Activated T-helper 2 cell treated with anti-CD3 and anti-CD28 coated beads, Interferon-gamma antibody, Interleukin-2, Interleukin-4, amounts not matched to agents 10 μg/mL and 5 μg/mL and 100 μg/mL, durations not matched to agents 14 hours and 24 hours and 36 hours (primary cell): ENCODE results near the gene SH3RF3. TPM values are rescaled to one million over a fixed set of nuclear protein-coding genes. Genes with fewer than 3 reads are reported as not detected.

ENCODE experiments used
- DNase-seq: peaks from one replicate; pipeline ENCODE4 v3.0.0; 2021; ENCODE audit warnings: low spot score
- H3K27ac Mint-ChIP-seq: one replicate; pipeline ENCODE4 v1.8.0; 2021; ENCODE audit warnings: mixed read lengths
- H3K27me3 Mint-ChIP-seq: one replicate; pipeline ENCODE4 v1.8.0; 2021; ENCODE audit warnings: low read depth, mixed read lengths
- H3K36me3 Mint-ChIP-seq: one replicate; pipeline ENCODE4 v1.8.0; 2021; ENCODE audit warnings: low read depth, mixed read lengths
- H3K4me1 Mint-ChIP-seq: one replicate; pipeline ENCODE4 v1.8.0; 2021; ENCODE audit warnings: low read depth, mixed read lengths
- H3K4me3 Mint-ChIP-seq: one replicate; pipeline ENCODE4 v1.8.0; 2021; ENCODE audit warnings: low read depth, mild to moderate bottlenecking, moderate library complexity, mixed read lengths
- H3K9me3 Mint-ChIP-seq: one replicate; pipeline ENCODE4 v1.8.0; 2021; ENCODE audit warnings: mixed read lengths
- intact Hi-C: fragments of 100-400 bp; cut with micrococcal nuclease; formaldehyde crosslinking; loops from one replicate; pipeline ENCODE4 v1.15.1; 2023
- total RNA-seq: library from RNA; stranded (reverse); gene quantifications from 2 replicates; pipeline ENCODE4 v1.2.3, GENCODE V29; 2022

SH3RF3 gene
- total RNA-seq, 1 donor from 2014 or later = 0.78 TPM

- intact Hi-C loops = no loop called here
- peaks cover 21% of the 10 kb centered on the region for H3K27me3 Mint-ChIP-seq
- no peak overlapping the region for H3K27ac Mint-ChIP-seq
- DNase-seq = no peak
- H3K36me3 Mint-ChIP-seq = no peaks in the 10 kb centered on the region
- no peaks in the 10 kb centered on the region for H3K4me1 Mint-ChIP-seq
- H3K9me3 Mint-ChIP-seq = no peaks in the 10 kb centered on the region
- H3K4me3 Mint-ChIP-seq = no peak overlapping the region
Measured at GRCh38 chr2:109199790-109200189, 70.8 kb downstream of the SH3RF3 start.

DNA sequence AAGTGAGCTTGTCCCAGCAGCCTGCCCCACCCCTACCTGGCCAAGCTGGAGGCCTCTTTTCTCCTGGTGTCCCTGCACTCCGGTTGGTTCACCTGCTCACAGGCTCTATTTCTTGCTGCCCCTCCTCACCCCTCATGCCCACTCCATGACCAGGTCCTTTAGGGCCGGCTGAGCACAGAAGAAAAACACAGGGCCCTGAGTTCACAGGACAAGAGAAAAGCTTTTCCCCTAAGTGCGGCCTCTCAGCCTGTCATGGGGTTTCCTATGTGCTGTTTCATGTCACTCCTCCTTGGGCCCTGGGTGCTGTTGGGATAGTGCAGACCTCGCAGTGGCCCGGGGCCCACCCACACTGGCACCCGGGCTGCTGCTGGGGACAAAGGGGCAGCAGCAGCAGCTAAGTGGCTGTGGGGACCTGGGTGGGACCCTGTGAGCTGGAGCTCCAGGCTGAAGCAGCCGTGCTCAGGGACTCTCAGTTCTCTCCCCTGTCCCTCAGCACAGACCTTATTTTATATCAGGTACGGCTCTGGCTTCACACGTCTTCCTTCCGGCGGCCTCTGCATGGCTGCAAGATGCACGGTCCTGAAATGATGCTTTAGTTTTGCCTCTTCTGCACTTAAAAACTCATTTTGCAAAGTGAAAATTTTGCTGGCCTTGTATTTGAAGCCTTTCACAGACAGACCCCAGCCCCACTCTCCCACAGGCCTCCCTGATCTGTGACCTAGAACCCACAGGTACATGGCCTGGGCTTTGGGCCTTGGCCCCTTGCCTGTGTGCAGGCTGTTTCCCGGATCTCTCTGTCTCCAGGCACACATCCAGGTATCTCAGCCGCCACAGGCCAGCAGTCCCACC is 71.8 kb downstream of the SH3RF3 start:
- Mint-ChIP-seq H3K36me3 (no peaks in the 10 kb centered on the region), H3K9me3 (no peaks in the 10 kb centered on the region), H3K27ac (no peak overlapping the region), H3K27me3 (peaks cover 21% of the 10 kb centered on the region), H3K4me3 (no peak overlapping the region), H3K4me1 (no peaks in the 10 kb centered on the region)
- intact Hi-C loops = no loop called here
- DNase-seq = no peak

DNA sequence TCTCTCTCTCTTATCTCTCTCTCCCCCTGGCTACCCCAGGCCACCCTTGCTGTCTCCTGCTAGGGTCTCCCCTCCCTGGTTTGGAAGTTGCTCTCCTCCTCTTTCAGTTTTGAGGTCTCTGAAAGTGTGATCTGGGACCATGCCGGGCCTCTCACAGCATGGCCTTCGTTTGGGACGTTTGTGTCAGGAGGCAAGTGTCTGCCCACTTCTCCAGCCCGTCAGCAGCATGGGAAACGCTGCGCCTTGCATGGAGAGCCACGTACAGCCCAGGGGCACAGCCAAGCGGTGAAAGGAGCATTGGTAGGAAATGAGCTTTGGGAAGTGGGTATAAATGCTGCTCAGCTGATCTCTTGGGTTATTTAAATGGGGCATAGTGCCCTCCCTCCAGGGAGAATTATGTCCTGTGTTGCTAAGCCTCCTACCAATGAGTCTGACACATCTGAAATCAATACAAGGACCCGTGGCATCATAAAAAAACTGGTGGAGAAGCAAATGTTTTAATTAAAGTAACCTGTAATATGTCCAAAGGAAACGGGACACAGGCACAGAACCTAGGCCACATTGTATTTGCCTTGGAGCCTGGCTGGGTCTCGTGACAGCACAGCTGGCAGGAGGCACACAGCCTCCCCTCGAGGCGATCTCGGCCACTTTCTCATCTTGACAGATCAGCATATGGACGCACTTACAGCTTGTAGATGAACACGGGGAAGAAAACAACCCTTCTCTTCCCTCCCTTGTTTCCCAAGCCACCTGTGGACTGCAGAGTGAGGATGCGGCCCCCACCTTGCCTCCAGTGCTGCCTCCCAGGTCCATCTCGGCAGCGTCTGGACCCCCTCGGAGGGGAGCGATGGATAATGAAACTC is 72.7 kb downstream of the SH3RF3 start:
- H3K27ac Mint-ChIP-seq = no peak overlapping the region
- intact Hi-C loops = no loop called here
- H3K36me3 Mint-ChIP-seq = no peaks in the 10 kb centered on the region
- no peaks in the 10 kb centered on the region for H3K9me3 Mint-ChIP-seq
- no peak overlapping the region for H3K4me3 Mint-ChIP-seq
- H3K4me1 Mint-ChIP-seq = no peaks in the 10 kb centered on the region
- peaks cover 21% of the 10 kb centered on the region for H3K27me3 Mint-ChIP-seq
- DNase-seq = no peak

- H3K27me3 Mint-ChIP-seq = peaks cover 25% of the 10 kb centered on the region
- no peaks in the 10 kb centered on the region for H3K9me3 Mint-ChIP-seq
- intact Hi-C loops = no loop called here
- no peak for DNase-seq
- H3K4me1 Mint-ChIP-seq = no peaks in the 10 kb centered on the region
- no peak overlapping the region for H3K4me3 Mint-ChIP-seq
- no peak overlapping the region for H3K27ac Mint-ChIP-seq
- H3K36me3 Mint-ChIP-seq = no peaks in the 10 kb centered on the region
Measured at GRCh38 chr2:109202486-109202885, 73.5 kb downstream of the SH3RF3 start.

DNA sequence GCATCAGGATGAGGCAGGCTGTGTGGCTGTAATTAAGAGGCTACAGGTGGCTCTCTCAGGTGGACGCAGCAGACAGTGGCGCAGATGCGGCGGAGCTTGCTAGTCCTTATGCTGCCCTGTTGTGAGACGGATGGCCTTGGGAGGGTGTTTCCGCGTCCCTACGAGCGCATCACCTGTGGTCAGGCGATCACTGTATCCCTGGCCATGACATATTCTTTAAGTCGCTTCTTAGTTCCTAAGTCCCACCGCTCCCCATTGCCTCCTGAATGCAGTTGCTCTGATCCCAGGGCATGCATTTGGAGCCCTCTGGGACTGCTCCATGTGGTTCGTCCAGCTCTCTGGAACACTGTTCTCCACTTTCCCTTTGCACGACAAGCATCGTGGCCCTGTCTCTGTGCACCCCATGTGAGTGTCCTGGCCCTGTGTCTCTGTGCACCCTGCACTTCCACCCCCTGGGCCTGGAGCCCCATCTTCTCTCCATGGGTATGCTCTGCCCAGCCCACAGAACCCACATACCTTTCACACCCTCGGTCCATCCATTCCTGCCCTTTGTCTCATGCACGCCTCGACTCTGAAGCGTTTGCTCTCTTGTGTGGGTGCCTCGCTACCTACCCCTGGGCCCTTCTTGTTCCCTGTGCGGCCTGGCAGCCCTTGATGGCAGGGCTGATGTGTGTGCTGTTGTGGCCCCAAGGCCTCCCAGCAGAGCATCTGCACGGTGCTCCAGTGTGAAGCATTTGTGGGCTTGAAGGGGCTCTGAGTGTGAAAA is 74.4 kb downstream of the SH3RF3 start:
- no peak overlapping the region for H3K4me3 Mint-ChIP-seq
- no peaks in the 10 kb centered on the region for H3K4me1 Mint-ChIP-seq
- no peak for DNase-seq
- H3K27me3 Mint-ChIP-seq = peaks cover 30% of the 10 kb centered on the region
- H3K36me3 Mint-ChIP-seq = no peaks in the 10 kb centered on the region
- intact Hi-C loops = no loop called here
- H3K9me3 Mint-ChIP-seq = no peaks in the 10 kb centered on the region
- H3K27ac Mint-ChIP-seq = no peak overlapping the region

GRCh38 chr2:109204412-109204811 is 75.4 kb downstream of the SH3RF3 start:
- intact Hi-C loops = no loop called here
- no peak for DNase-seq
- H3K27me3 Mint-ChIP-seq = peaks cover 37% of the 10 kb centered on the region
- H3K27ac Mint-ChIP-seq = no peak overlapping the region
- no peaks in the 10 kb centered on the region for H3K36me3 Mint-ChIP-seq
- no peaks in the 10 kb centered on the region for H3K4me1 Mint-ChIP-seq
- H3K9me3 Mint-ChIP-seq = no peaks in the 10 kb centered on the region
- no peak overlapping the region for H3K4me3 Mint-ChIP-seq

GRCh38 chr2:109205447-109205846 is 76.4 kb downstream of the SH3RF3 start:
- H3K4me3 Mint-ChIP-seq = no peak overlapping the region

DNA sequence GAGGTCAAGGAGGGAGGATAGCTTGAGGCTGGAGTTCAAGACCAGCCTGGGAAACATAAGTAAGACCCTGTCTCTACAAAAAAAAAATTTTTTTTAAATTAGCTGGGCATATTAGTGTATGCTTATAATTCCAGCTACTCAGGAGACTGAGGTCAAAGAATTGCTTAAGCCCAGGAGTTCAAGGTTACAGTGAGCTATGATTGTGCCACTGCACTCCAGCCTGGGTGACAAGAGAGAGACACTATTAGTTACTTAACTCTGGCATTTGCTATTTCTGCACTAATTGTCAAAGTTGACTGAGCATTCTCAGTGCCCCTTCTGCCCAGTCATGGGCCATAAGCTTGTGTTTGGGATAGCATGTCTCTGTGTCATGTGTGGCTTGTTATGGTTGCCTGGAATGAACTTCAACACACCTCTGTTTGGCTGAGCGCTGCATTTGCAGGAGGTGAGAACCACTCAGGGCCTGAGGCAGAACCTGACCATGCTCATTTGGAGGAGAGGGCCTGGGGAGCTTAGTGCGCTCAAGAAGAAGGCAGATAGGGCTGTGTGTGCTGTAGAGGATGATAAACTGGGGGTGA is 77.7 kb downstream of the SH3RF3 start:
- H3K27ac Mint-ChIP-seq = no peak overlapping the region
- DNase-seq = no peak
- H3K36me3 Mint-ChIP-seq = no peaks in the 10 kb centered on the region
- no peak overlapping the region for H3K4me3 Mint-ChIP-seq
- H3K27me3 Mint-ChIP-seq = peaks cover 52% of the 10 kb centered on the region
- H3K9me3 Mint-ChIP-seq = no peaks in the 10 kb centered on the region
- peaks cover 12% of the 10 kb centered on the region for H3K4me1 Mint-ChIP-seq
- intact Hi-C loops = no loop called here

More at GRCh38 chr2:109205447-109205846, 76.4 kb downstream of the SH3RF3 start:
- DNase-seq = no peak
- no peaks in the 10 kb centered on the region for H3K36me3 Mint-ChIP-seq
- intact Hi-C loops = no loop called here
- no peak overlapping the region for H3K27ac Mint-ChIP-seq
- H3K27me3 Mint-ChIP-seq = peaks cover 47% of the 10 kb centered on the region
- peaks cover 7% of the 10 kb centered on the region for H3K4me1 Mint-ChIP-seq
- H3K9me3 Mint-ChIP-seq = no peaks in the 10 kb centered on the region

DNA sequence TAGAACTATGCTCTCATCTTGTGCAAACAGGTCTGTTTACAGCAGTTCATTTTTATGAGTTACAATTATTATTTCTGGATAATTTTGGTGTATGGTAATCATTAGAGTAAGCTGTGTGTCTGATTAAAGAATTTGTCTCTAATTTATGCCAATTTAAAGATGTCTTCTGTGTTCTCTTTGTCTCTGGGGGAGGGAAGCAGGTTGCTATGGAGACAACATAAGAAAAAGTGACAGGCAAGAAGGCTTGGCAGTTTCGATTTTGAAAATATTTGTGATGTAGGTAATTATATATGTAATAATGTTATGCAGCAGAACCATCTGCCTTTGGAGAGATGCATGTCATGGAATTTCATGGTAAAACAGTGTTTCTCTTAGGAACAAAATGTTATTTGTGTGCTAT is 78.2 kb downstream of the SH3RF3 start:
- H3K27me3 Mint-ChIP-seq = peaks cover 57% of the 10 kb centered on the region
- intact Hi-C loops = no loop called here
- peaks cover 12% of the 10 kb centered on the region for H3K4me1 Mint-ChIP-seq
- DNase-seq = no peak
- no peaks in the 10 kb centered on the region for H3K9me3 Mint-ChIP-seq
- H3K4me3 Mint-ChIP-seq = no peak overlapping the region
- no peaks in the 10 kb centered on the region for H3K36me3 Mint-ChIP-seq
- H3K27ac Mint-ChIP-seq = no peak overlapping the region

DNA sequence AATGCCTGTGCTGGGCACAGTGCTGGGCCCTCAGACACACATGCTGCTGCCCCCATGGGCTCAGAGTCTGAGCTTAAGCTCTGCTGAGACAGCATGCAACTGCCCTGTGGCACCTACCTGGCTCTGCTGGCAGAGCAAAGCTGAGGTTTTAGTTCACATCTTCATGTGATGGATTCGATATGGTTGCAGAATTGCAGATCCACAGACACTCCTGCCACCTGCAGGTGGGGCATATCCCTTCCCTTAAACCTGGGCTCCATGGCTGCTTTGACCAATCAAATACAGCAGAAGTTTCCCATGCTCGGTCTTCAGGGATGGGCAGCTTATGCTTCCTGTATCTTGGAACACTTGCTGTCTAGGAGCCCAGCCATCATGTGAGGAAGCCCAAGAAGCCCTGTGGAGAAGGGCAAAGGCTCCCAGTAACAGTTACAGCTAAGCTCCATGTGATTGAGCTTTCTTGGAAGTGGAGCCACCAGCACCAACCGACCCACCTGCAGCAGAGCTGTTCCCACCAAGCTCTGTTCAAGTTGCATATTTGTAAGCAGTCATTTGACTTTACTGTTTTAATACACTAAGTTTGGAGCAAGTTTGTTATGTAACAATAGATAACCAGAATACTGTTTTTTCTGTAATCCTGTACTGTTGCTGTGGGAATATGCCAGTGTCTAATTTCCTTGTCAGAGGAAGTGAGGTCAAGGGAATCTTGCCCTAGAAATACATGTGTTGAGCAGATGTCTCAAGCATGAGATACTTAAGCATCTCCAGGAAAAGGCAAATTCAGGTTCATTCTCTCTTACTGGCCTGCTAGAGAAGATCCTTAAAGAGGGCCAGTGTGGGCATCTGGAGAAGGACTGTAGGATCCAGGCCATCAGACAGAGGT is 79.3 kb downstream of the SH3RF3 start:
- no peak overlapping the region for H3K4me3 Mint-ChIP-seq
- H3K9me3 Mint-ChIP-seq = no peaks in the 10 kb centered on the region
- intact Hi-C loops = no loop called here
- H3K4me1 Mint-ChIP-seq = peaks cover 15% of the 10 kb centered on the region
- peaks cover 65% of the 10 kb centered on the region for H3K27me3 Mint-ChIP-seq
- no peak for DNase-seq
- H3K36me3 Mint-ChIP-seq = no peaks in the 10 kb centered on the region
- H3K27ac Mint-ChIP-seq = no peak overlapping the region

DNA sequence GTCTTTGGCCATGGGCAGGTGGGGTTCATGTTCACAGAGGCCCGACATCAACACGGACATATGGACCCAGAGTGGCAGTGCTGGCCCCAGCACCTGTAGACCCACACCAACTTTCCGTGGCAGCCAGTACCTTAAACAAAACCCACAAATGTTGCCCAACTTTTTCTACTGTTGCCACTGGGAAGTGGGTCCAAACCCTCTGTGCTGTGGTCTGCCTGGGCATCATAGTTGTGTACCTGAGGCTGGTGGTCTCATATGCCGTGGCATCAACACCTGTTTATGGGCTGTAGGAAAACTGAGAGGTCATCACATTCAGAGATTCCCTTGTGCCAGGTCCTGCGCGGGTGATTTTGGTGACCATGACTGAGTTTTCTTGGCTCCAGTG is 79.9 kb downstream of the SH3RF3 start:
- intact Hi-C loops = no loop called here
- Mint-ChIP-seq H3K9me3 (no peaks in the 10 kb centered on the region), H3K4me1 (peaks cover 22% of the 10 kb centered on the region), H3K27me3 (peaks cover 67% of the 10 kb centered on the region), H3K4me3 (no peak overlapping the region), H3K36me3 (no peaks in the 10 kb centered on the region), H3K27ac (no peak overlapping the region)
- no peak for DNase-seq

DNA sequence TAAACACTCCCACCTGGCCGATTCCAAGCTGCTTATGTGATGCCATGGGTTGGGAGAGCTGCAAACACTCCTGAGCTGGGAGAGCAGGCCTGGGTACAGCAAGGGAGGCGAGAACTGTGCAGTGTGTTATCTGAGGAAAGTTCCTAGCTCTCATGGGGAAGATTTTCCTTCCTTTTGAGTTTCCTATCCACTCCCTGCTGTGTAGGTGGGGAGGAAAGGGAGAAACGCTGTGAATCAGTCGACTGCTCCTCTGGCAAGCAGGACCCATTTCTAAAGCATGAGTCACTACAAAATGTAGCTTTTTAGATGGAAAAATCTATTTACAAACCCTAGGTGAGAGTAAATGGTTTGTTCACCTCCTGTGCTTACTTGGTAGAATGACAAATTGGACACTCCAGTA is 80.4 kb downstream of the SH3RF3 start:
- no peaks in the 10 kb centered on the region for H3K36me3 Mint-ChIP-seq
- H3K27me3 Mint-ChIP-seq = peaks cover 62% of the 10 kb centered on the region
- intact Hi-C loops = no loop called here
- no peak overlapping the region for H3K4me3 Mint-ChIP-seq
- H3K9me3 Mint-ChIP-seq = no peaks in the 10 kb centered on the region
- H3K27ac Mint-ChIP-seq = no peak overlapping the region
- H3K4me1 Mint-ChIP-seq = peaks cover 26% of the 10 kb centered on the region
- no peak for DNase-seq
